ENCODE results near the gene HLA-DPB1. TPM values are rescaled to one million over a fixed set of nuclear protein-coding genes. Genes with fewer than 3 reads are reported as not detected.

Gene HLA-DPB1
- total RNA-seq, 4 donors from 2014 or later = 38.6 to 95.8 (median 61.7) TPM

DNA sequence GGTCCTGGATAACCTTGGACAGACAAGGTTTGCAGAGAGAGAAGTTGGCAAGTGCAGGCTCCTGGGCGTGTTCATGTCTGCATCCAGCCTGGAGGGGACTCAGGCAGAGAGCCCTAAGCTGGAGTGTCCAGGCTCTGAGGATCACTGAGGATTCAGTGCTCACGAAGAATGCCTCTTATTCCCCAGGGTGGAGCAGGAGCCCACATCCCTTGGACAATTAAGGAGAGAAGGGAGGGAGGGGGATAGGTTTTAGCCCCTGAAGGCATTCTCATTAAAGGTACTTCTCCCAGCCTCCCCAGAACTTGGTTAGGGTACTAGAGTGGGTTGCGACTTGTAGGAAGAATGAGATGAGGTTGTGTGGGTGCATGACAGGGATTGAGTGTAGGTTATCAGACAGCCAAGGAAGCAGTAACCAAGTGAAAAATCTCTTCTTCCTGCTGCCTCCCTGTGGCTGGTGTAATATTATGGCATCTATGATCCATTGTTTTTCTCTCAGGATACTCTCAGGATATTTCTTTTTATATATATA lies 680 bp downstream of the HLA-DPB1 start:
- H3K4me3 ChIP-seq = peak overlapping the region; percentile 35 to 48 (median 44)
- H3K27ac ChIP-seq (replicated peaks in 1 of 4) = peak overlapping the region; percentile 55 to 74 (median 66)
- H3K27me3 ChIP-seq = no peaks in the 10 kb centered on the region
- no peaks in the 10 kb centered on the region for H3K9me3 ChIP-seq
- 67% methylated on average over 1 of the region's 3 CpGs for WGBS
- no peaks in the 10 kb centered on the region for H3K36me3 ChIP-seq
- intact Hi-C loops (cut with DNase I) = no loop called here
- no peak for TF ChIP-seq EP300 (IDR thresholded peaks at IDR 0.05)
- TF ChIP-seq POLR2AphosphoS5 (IDR thresholded peaks at IDR 0.05) = no peak
- no peak for TF ChIP-seq POLR2A (IDR thresholded peaks at IDR 0.05; ENCODE audit: low read depth)
- TF ChIP-seq, protein P1, sequence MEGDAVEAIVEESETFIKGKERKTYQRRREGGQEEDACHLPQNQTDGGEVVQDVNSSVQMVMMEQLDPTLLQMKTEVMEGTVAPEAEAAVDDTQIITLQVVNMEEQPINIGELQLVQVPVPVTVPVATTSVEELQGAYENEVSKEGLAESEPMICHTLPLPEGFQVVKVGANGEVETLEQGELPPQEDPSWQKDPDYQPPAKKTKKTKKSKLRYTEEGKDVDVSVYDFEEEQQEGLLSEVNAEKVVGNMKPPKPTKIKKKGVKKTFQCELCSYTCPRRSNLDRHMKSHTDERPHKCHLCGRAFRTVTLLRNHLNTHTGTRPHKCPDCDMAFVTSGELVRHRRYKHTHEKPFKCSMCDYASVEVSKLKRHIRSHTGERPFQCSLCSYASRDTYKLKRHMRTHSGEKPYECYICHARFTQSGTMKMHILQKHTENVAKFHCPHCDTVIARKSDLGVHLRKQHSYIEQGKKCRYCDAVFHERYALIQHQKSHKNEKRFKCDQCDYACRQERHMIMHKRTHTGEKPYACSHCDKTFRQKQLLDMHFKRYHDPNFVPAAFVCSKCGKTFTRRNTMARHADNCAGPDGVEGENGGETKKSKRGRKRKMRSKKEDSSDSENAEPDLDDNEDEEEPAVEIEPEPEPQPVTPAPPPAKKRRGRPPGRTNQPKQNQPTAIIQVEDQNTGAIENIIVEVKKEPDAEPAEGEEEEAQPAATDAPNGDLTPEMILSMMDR (IDR thresholded peaks at IDR 0.05) = no peak
- peak; percentile 72 for DNase-seq (ENCODE audit: extremely low spot score)
- peaks cover 9 to 29% (median 20%) of the 10 kb centered on the region in 4 donors for H3K4me1 ChIP-seq

DNA sequence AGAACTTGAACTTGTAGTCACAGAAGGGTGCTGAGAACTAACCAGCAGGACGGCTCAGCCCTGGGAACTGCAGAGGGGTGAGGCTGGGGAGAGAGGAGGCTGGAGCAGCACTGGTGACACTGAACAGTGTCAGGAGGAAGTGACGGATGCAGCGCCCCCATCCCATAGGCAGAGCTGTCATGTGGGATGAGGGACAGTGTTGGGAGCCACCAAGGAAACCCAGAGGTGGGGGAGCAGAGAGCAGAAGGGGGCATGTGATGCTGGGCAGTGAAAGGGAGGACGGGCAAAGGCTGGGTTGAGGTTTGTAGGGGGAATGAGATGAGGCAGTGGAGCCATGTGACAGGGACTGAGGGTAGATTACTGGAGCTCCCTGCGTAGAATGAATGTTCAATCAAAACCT lies 2.1 kb downstream of the HLA-DPB1 start:
- WGBS = 50% methylated on average over 5 of the region's 5 CpGs
- H3K36me3 ChIP-seq = no peaks in the 10 kb centered on the region
- H3K27me3 ChIP-seq = no peaks in the 10 kb centered on the region
- H3K27ac ChIP-seq (replicated peaks in 1 of 4) = no peak overlapping the region
- peaks cover 15 to 36% (median 32%) of the 10 kb centered on the region in 4 donors for H3K4me1 ChIP-seq
- H3K4me3 ChIP-seq = no peak overlapping the region
- TF ChIP-seq EP300 (IDR thresholded peaks at IDR 0.05) = no peak
- TF ChIP-seq, protein P1 (IDR thresholded peaks at IDR 0.05) = no peak
- no peak for TF ChIP-seq POLR2A (IDR thresholded peaks at IDR 0.05; ENCODE audit: low read depth)
- TF ChIP-seq POLR2AphosphoS5 (IDR thresholded peaks at IDR 0.05) = no peak
- peak; percentile 86 for DNase-seq (ENCODE audit: extremely low spot score)
- intact Hi-C loops (cut with DNase I) = no loop called here
- no peaks in the 10 kb centered on the region for H3K9me3 ChIP-seq

DNA sequence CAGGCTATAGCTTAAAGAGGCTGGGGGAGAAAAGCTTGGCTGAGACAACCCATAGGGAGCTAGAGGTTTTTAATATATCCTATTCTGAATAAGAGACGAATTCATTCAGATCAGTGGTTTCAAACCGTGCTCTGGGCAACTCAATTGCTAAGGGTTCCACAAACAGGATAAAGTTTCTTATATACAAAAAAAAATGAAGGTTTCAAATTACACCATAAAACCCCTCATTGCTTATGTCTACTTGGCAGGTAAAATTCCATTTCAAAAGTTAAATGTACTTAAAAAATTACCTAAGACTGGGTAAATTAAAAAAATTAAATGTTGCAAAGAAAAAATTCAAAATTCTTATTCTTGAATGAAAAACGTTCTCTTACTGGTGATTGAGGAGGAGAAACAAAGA lies 2.7 kb downstream of the HLA-DPB1 start:
- Histone ChIP-seq H3K36me3 (peaks cover 0 to 1% (median under 1%) of the 10 kb centered on the region in 4 donors), H3K4me3 (no peak overlapping the region), H3K27ac (replicated peaks in 1 of 4) (no peak overlapping the region), H3K4me1 (peaks cover 15 to 39% (median 34%) of the 10 kb centered on the region in 4 donors), H3K27me3 (no peaks in the 10 kb centered on the region), H3K9me3 (no peaks in the 10 kb centered on the region)
- WGBS = 71% methylated on average over 3 of the region's 3 CpGs
- TF ChIP-seq POLR2A (IDR thresholded peaks at IDR 0.05; ENCODE audit: low read depth) = no peak
- TF ChIP-seq POLR2AphosphoS5 (IDR thresholded peaks at IDR 0.05) = no peak
- no peak for TF ChIP-seq EP300 (IDR thresholded peaks at IDR 0.05)
- TF ChIP-seq, protein P1 (IDR thresholded peaks at IDR 0.05) = no peak
- DNase-seq (ENCODE audit: extremely low spot score) = no peak
- intact Hi-C loops (cut with DNase I) = no loop called here

DNA sequence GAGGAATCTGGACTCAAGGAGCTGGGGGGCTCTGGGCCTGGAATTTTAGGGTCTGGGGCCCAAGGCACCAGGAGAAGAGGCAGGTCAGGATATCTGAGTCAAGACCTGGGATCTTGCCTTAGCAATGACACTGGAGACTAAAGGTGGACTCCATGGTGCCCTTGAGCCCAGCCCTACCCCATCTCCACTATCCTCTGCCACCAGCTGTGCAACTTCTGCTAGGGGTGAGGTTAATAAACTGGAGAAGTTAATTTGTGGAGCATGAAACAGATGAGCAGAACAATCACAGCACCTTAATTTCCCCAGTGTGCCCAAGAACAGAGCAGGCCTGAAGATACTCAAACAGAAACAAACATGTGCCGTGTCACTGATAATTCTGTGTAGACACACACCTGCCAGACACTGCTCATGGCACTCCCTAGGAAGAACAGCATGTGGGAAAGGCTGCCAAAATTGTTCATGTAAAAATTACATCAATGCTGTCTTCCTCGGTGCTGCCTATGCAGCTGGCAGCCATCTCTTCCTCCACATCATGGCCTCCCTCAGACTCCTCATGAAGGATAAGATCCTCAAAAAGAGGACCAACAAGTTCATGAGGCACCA lies 3.2 kb downstream of the HLA-DPB1 start:
- Histone ChIP-seq H3K27me3 (no peaks in the 10 kb centered on the region), H3K36me3 (peaks cover 0 to 7% (median 3%) of the 10 kb centered on the region in 4 donors), H3K4me1 (peaks cover 15 to 39% (median 34%) of the 10 kb centered on the region in 4 donors), H3K4me3 (no peak overlapping the region), H3K9me3 (no peaks in the 10 kb centered on the region), H3K27ac (replicated peaks in 1 of 4) (no peak overlapping the region)
- WGBS = 68% methylated on average over 2 of the region's 2 CpGs
- intact Hi-C loops (cut with DNase I) = no loop called here
- TF ChIP-seq, protein P1 (IDR thresholded peaks at IDR 0.05) = no peak
- TF ChIP-seq POLR2AphosphoS5 (IDR thresholded peaks at IDR 0.05) (no peak), POLR2A (IDR thresholded peaks at IDR 0.05; ENCODE audit: low read depth) (no peak), EP300 (IDR thresholded peaks at IDR 0.05) (no peak)
- peak; percentile 19 for DNase-seq (ENCODE audit: extremely low spot score)

Measured in esophagus muscularis mucosa (tissue), 4 donors.